GM12878 (cell line): ENCODE data around the gene GOLGA8B. TPM values are rescaled to one million over a fixed set of nuclear protein-coding genes. Genes with fewer than 3 reads are reported as not detected.

Experiments
- ATAC-seq: fragments of 200-7000 bp; cut with Tn5 transposase; 3 replicates; pipeline ENCODE4 v1.9.1; 2020; ENCODE audit warnings: mild to moderate bottlenecking, moderate library complexity
- BruUV-seq: library from RNA; stranded (reverse); fragments of 400-500 nt; replicated peaks from 2 replicates; lab custom pipeline; 2021; lab: Mats Ljungman, UMichigan
- CTCF ChIA-PET: fragments of 300-600 bp; sonication (Branson Sonifier 250); formaldehyde crosslinking; extraction: SDS; loops from one replicate; lab custom pipeline; 2021; ENCODE audit warnings: inconsistent platforms; lab: Yijun Ruan, JAX
- POLR2A ChIA-PET: fragments of 350-600 bp; formaldehyde crosslinking; extraction: SDS; loops from one replicate; lab custom pipeline; 2021; ENCODE audit warnings: inconsistent platforms; lab: Charles Lee
- RAD21 ChIA-PET: fragments of 300-600 bp; sonication (Branson Sonifier 250); formaldehyde crosslinking; loops from one replicate; lab custom pipeline; 2023; ENCODE audit warnings: antibody characterized with exemption; ENCODE audit not compliant: unreplicated experiment; lab: Charles Lee
- SMC1A ChIA-PET: fragments of 300-600 bp; sonication (Branson Sonifier 250); formaldehyde crosslinking; loops from one replicate; lab custom pipeline; 2023; ENCODE audit not compliant: unreplicated experiment, uncharacterized antibody; lab: Charles Lee
- DNase-seq: peaks from one replicate; pipeline ENCODE4 v3.0.0-alpha.2; 2011; ENCODE audit warnings: low read depth, low spot score
- FAIRE-seq: peaks from 3 replicates; lab custom pipeline; 2011; peaks lifted over from hg19 to GRCh38; lab: Jason Lieb, UNC
- H2AFZ ChIP-seq: 2 replicates; pipeline ENCODE4 v1.6.0; 2011; ENCODE audit warnings: low read depth, low read length, control low read depth; ENCODE audit not compliant: control insufficient read depth
- H3K27ac ChIP-seq: 2 replicates; pipeline ENCODE4 v1.5.1; 2011; ENCODE audit warnings: control low read depth; ENCODE audit not compliant: control insufficient read depth, insufficient read depth
- H3K27me3 ChIP-seq, 2 experiments: replicated peaks in 1 of 2; 2 replicates each; pipeline versions ENCODE4 v1.6.0 to v1.6.1; 2011; ENCODE audit warnings: low read length in 1 of 2; ENCODE audit not compliant: control insufficient read depth in 2 of 2, insufficient read depth in 2 of 2
- H3K36me3 ChIP-seq, 2 experiments: 2 replicates each; pipeline ENCODE4 v1.5.1; 2011; ENCODE audit warnings: low read length in 1 of 2; ENCODE audit not compliant: control insufficient read depth in 2 of 2, insufficient read depth in 2 of 2
- H3K4me1 ChIP-seq: 2 replicates; pipeline ENCODE4 v1.6.1; 2011; ENCODE audit warnings: mild to moderate bottlenecking, low read length, moderate library complexity, mixed read lengths; ENCODE audit not compliant: control insufficient read depth, insufficient read depth
- H3K4me2 ChIP-seq: 2 replicates; pipeline ENCODE4 v1.6.0; 2011; ENCODE audit warnings: control low read depth; ENCODE audit not compliant: control insufficient read depth, insufficient read depth
- H3K4me3 ChIP-seq: fragments of 200-600 bp; sonication (generic); 2 replicates; pipeline ENCODE4 v1.5.1; 2016
- H3K79me2 ChIP-seq: 2 replicates; pipeline ENCODE4 v1.6.0; 2011; ENCODE audit warnings: low read length; ENCODE audit not compliant: control insufficient read depth, insufficient read depth
- H3K9ac ChIP-seq: 2 replicates; pipeline ENCODE4 v1.8.0; 2011; ENCODE audit warnings: low read length, control low read depth, mixed read lengths; ENCODE audit not compliant: control insufficient read depth, insufficient read depth
- H3K9me3 ChIP-seq: replicated peaks from 3 replicates; pipeline ENCODE4 v1.5.1; 2011; ENCODE audit warnings: mild to moderate bottlenecking, low read length; ENCODE audit not compliant: control insufficient read depth, insufficient read depth
- H4K20me1 ChIP-seq: 2 replicates; pipeline ENCODE4 v1.6.0; 2011; ENCODE audit not compliant: control insufficient read depth, insufficient read depth
- SIX5 ChIP-seq: IDR thresholded peaks from 2 replicates; pipeline ENCODE4 v1.6.1; 2011; ENCODE audit warnings: mild to moderate bottlenecking, low read depth, low read length, moderate library complexity; ENCODE audit not compliant: severe bottlenecking
- SPI1 ChIP-seq: IDR thresholded peaks from 2 replicates; pipeline ENCODE4 v1.6.1; 2011; ENCODE audit warnings: low read depth, mild to moderate bottlenecking, low read length, moderate library complexity, borderline replicate concordance; ENCODE audit not compliant: insufficient read depth
- TCF3 ChIP-seq: IDR thresholded peaks from 2 replicates; pipeline ENCODE4 v1.6.1; 2012; ENCODE audit warnings: low read depth, mild to moderate bottlenecking, low read length, borderline replicate concordance; ENCODE audit not compliant: insufficient read depth
- WGBS: methylation state at CpG from one replicate; pipeline ENCODE4 v1.1.6; 2016; ENCODE audit warnings: low lambda C conversion rate; ENCODE audit not compliant: insufficient replicate concordance, insufficient coverage; ENCODE audit errors: missing lambda C conversion rate; 5-methylcytosine and 5-hydroxymethylcytosine counted together
- in situ Hi-C: fragments of 300-500 bp; cut with MboI; formaldehyde crosslinking; loops from 9 replicates; pipeline ENCODE4 v1.14.3; 2018; ENCODE audit warnings: mixed read lengths
- intact Hi-C: fragments of 100-400 bp; cut with micrococcal nuclease; formaldehyde crosslinking; loops from one replicate; pipeline ENCODE4 v1.14.2; 2022; ENCODE audit not compliant: unreplicated experiment
- polyA plus RNA-seq, 11 experiments: library from polyadenylated mRNA; depleted of rRNA in 4 of 11; unstranded in 6 of 11; stranded (reverse) in 5 of 11; fragments of >200 nt; fragmentation: Nextera tagmentation in 4 of 11; fragmentation: Illumina TruSeq in 1 of 11; extraction: Ambion mirVana in 4 of 11; extraction: Trizol in 1 of 11; gene quantifications; 1 replicate in 1 of 11; 2 replicates in 10 of 11; pipeline versions ENCODE4 v1.2.1 to v1.2.3, GENCODE V29; 2011 to 2016; ENCODE audit warnings: inconsistent platforms in 2 of 11, missing spikeins in 2 of 11, low read depth in 1 of 11
- total RNA-seq, 4 experiments: library from RNA; depleted of rRNA in 3 of 4; stranded (reverse); fragments of >200 nt in 3 of 4; fragmentation: Illumina TruSeq in 1 of 4; extraction: Trizol in 1 of 4; gene quantifications; 2 replicates each; pipeline versions ENCODE4 v1.2.1 to v1.2.3, GENCODE V29; 2013 to 2021
- TF ChIP-seq, protein P1 (sequence below): fragments of 450-650 bp; IDR thresholded peaks from 2 replicates; pipeline ENCODE4 v1.6.1; 2016; ENCODE audit warnings: mild to moderate bottlenecking

Gene GOLGA8B
- total and polyA plus RNA-seq, 10 of the 15 experiments (the other 5 are each of a cell fraction or from before 2014, with no cell fraction given): 18.5 to 302 (median 78.7) TPM

DNA sequence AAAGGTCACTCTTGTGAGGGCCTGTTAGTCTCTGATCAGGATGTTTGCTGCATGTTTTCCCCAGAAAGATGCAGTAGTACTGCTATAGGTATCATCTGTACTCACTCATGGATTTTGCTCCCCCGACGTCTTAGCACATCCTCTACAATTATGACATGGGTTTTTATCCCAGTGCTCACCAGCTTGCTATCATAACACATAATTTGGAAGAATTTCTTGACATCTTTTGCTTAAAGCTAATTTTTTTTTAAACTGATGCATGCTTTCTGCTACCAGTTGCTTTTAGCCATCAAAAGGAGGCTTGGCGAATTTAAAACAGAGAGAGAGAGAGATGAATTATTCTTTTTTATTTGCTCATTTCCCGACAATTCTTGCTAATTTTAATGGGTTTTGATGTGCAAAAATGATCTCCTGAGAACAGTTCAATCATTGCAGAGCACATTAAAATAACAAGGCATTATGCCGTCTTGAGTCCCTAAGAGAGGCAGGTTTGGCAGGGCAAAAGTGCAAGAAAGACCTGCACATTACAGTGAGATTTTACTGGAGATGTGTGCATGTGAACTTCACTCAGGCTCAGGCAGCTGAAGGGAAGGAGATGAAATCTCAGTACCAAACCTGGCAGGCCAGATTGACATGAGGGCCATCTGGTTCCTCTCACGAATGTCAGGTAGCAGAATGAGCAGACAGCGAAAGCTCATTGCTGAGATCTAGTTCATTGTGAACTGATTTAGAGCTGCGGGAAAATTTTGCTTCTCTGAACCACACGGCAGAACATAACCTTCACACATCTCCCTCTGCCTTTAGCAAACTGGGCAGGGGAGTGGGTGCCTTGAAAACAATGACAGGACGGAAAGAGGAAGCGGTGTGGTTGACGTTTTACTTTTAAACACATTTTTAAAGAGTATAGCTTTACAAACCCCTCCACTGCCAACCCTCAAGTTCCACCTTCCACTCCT lies 25.9 kb upstream of the GOLGA8B start:
- Histone ChIP-seq H3K4me1 (no peaks in the 10 kb centered on the region), H3K27ac (no peak overlapping the region), H3K4me3 (no peak overlapping the region), H3K9ac (no peak overlapping the region), H3K27me3 (peaks cover 4 to 6% of the 10 kb centered on the region in 2 experiments; a peak in 3 of 4 replicates), H4K20me1 (no peaks in the 10 kb centered on the region), H3K79me2 (no peaks in the 10 kb centered on the region), H3K4me2 (no peak overlapping the region), H3K36me3 (no peaks in the 10 kb centered on the region), H3K9me3 (no peaks in the 10 kb centered on the region), H2AFZ (peak overlapping the region; percentile 11)
- intact Hi-C loops (loop anchor here (2.0 kb wide), 1 partner anchor 311 kb away; no protein-coding TSS in a partner anchor), in situ Hi-C loops (loop anchor here (25.0 kb wide), 1 partner anchor 303 kb away; no protein-coding TSS in a partner anchor)
- ChIA-PET POLR2A (interaction anchor here (1.5 kb wide), 1 partner anchor 9 kb away, joined by 3 read pairs; no protein-coding TSS in a partner anchor), SMC1A (interaction anchor here (1.4 kb wide), 2 partner anchors 9 to 111 kb away, joined by 3 read pairs; no protein-coding TSS in a partner anchor), CTCF (interaction anchor here (0.9 to 2.1 kb wide), 4 partner anchors 20 to 835 kb away, joined by 3 to 8 read pairs (median 3); no protein-coding TSS in a partner anchor), RAD21 (no interaction called here)
- no TSS peak for BruUV-seq
- peak; percentile 62 for ATAC-seq
- WGBS: 27% methylated on average over 12 of the region's 12 CpGs
- FAIRE-seq: no peak
- no peak for TF ChIP-seq SIX5
- peak; percentile 46; the same call in 1 of the 2 replicates for TF ChIP-seq SPI1
- TF ChIP-seq, protein P1, sequence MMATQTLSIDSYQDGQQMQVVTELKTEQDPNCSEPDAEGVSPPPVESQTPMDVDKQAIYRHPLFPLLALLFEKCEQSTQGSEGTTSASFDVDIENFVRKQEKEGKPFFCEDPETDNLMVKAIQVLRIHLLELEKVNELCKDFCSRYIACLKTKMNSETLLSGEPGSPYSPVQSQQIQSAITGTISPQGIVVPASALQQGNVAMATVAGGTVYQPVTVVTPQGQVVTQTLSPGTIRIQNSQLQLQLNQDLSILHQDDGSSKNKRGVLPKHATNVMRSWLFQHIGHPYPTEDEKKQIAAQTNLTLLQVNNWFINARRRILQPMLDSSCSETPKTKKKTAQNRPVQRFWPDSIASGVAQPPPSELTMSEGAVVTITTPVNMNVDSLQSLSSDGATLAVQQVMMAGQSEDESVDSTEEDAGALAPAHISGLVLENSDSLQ: peak; percentile 45; the same call in 1 of the 2 replicates
- 0 out of 2 replicates have a peak, but pooled peaks have one; percentile 38 for TF ChIP-seq TCF3
- peak; percentile 15 for DNase-seq
